Fibroblast of skin of right quadriceps (primary cell): ENCODE data around the gene CHMP3.
"Not testable (repeated sequence)": the region's sequence is repeated elsewhere in the genome, so short reads cannot be mapped to it uniquely, and the experiment has no call there.

ENCODE experiments used
- DNase-seq: peaks from one replicate; pipeline ENCODE4 v3.0.0-alpha.2; 2013

Gene CHMP3

DNA sequence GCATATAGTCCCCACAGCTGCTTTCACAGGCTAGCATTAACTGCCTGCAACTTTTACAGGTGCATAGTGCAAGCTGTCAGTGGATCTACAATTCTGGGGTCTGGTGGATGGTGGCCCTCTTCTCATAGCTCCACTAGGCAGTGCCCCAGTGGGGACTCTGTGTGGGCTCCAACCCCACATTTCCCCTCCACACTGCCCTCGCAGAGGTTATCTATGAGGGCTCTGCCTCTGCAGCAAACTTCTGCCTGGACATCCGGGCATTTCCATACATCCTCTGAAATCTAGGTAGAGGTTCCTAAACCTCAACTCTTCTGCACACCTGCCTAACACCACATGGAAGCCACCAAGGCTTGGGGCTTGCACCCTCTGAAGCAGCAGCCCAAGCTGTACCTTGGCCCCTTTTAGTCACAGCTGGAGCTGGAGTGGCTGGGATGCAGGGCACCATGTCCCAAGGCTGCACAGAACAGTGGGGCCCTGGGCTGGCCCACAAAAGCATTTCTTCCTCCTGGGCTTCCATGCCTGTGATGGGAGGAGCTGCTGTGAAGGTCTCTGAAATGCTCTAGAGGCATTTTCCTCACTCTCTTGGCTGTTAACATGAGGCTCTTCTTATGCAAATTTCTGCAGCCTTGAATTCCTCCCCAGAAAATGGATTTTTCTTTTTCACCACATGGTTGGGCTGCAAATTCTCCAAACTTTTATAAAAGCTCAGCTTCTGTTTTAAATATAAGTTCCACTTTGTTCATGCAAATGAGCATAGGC is 62.7 kb downstream of the CHMP3 start:
- DNase-seq = no peak

DNA sequence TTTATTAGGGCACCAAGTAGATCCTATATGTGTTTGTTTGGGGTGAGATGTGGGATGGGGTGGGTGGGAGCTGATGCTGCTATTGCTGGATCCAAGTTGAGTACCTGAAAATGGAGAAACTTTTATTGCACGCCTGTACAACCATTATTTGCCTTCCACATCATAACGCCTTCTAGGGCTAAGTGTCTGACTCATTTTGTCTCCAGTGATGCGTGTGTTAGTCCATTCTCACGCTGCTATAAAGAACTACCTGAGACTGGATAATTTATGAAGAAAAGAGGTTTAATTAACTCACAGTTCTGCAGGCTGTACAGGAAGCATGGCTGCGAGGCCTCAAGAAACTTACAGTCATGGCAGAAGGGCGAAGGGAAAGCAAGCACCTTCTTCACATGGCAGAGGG is 63.9 kb downstream of the CHMP3 start:
- no peak for DNase-seq

DNA sequence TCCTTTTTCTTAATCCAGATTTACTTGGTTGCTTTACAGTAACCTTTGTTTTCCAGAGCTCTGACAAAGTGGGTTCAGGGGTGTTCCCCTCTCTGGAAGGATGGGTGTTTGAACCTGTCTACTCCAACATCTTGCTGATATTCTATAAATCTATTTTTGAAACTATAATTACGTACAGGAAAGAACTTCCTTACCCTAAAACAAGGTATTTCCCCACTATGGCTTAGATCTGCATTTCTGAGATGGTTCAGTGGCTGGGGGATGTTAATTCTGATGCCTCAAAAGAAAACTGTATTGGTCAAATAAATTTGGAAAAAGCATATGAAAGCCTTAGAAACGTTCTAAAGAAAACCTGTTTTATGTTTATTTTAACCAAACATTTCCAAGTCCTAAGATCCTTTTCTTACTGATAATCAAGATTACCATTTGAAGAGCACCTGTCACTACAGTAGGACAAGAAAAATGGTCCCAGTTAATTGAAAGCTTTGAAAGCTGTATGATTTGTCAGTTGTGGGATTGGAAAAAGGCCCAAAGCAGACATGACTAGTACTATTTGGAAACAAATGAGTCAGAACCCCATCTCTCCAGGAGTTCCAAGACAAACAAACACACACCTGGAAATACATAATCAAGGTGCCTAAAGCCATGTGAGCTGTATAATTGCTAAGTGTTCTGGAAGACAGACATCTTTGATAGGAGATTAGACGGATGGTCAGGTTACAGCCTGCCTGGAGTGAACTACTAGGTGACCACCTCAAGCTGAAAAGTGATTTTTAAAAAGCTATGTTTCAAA is 64.6 kb downstream of the CHMP3 start:
- no peak for DNase-seq

DNA sequence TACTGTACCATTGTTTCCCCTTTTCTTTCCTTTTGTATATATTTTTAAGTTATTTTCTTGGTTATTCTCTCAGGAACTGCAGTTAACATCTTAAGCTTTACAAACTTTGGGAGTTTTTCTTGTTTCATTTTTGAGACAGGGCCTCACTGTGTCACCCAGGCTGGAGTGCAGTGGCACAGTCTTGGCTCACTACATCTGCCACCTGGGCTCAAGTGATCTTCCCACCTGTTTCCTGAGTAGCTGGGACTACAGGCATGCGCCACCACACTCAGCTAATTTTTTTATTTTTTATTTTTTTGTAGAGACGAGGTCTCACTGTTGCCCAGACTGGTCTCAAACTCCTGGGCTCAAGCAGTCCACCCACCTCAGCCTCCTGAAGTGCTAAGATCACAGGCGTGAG is 66.9 kb downstream of the CHMP3 start:
- DNase-seq = not testable (repeated sequence)

DNA sequence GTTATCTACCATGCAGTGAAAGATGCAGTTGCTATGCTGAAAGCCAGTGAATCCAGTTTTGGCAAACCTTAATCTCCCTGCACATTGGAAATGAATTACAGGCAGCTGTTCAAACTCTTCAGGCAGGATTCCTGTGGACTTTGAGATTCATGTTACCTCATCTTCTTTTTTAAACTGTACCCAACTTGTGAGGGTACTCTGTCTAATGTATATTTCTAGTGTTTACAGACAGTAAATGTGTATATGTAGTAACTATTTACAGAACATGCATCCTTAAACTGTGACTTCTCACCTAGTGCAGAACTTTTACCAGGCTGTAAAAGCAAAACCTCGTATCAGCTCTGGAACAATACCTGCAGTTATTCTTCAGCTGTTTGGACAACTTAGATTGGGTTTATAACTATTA is 71.2 kb downstream of the CHMP3 start:
- no peak for DNase-seq

DNA sequence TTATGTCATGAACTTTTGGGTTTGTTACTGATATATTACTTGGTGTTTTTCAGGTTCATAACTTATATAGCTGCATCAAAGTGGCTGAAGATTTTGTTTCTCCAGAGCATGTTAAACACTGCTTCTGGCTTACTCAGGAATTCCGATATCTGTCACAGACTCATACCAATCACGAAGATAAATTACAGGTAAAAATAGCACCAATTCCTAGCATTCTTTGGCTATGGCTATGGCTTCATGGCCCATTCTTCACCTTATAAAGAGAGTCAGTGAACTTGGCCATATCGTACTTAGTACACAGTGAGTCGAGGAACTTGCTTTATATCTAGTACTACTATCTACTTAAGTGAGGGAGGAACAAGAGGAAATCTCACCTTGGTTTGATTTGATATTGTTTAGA is 72.2 kb downstream of the CHMP3 start:
- no peak for DNase-seq

DNA sequence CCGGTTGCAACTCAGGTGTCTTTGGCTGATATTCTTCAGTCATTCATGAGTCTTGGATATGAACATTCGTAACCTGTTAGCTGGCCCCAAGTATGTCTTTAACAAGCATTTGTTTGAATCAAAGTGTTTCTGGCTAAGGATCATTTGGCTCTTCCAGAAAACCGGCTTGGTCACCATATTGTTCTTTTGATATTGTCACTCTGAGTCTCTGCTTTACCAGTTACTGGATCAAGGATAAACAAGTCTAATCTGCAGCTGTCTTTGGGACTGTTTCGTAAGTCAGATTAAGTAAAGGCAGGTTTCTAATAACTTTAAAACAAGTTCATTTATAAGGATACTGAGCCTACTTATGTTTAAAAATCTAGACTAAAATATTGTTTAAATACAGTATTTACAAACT is 73.0 kb downstream of the CHMP3 start:
- no peak for DNase-seq

DNA sequence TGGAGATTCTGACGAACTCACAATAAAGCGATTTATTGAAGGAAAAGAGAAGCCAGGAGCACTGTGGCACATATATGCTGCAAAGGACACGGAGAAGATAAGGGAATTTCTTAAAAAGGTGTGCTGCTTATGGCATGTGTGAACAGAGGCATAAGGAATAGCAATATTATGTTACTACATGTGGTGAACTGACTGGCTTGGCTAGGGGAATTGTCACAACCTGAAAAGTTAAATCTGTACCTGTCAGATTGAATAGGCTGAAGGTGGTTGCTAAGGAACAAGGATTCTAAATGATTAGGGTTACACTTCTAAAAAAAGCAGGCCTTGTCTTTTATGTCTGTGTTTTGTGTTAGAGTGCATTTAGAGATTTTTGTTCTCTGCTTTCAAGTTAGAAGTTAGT is 73.7 kb downstream of the CHMP3 start:
- no peak for DNase-seq

DNA sequence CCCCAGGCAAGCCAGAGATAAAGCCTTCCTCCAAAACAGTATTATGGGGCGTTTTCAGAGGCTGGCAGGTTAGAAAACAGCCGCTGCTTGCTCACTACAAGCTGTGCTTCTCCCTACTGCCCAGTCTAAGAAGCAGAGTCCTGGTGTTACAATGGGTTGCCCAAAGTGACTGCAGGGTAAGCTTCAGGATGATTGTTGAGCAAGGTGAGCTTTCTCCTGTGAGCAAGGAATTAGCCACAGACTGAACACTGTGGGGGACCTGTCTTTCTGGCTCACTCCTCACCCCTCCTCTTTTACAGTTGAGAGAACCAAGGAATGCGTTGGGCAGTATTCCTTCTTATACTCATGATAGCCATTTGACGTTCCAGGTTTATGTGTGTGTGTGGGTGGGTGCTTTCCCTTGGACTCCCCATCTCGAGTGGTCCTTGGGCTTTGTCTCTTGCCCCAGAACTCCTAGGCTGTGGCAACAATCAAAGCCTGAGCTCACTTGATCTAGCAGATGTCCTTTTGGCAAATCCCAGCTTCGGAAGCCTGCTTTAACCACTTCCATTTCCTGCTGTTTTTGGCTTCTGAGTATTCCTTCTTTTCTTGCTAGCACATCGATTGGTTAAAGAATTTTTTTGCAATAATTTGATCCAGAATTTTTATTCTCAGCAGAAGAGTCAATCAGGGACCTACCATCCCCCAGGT is 74.5 kb downstream of the CHMP3 start:
- DNase-seq = no peak

DNA sequence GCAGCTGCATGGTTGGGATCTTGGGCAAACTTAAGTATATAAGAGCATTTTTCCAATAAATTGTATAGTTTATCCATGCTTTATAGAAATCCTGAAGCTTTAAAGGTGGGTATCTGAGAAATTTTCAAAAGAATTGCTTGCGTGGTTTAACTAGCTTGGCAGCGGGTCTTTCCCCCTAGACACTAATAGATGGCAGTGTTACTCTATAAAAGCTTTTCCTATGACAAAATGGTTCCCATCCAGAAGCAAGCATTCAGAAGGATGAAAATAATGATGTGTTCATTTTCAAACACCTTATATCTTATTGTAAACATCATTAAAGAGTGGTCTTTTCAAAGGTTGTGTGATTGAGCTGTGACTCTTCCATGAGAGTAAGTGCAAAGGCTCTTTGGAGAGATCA is 76.2 kb downstream of the CHMP3 start:
- no peak for DNase-seq

DNA sequence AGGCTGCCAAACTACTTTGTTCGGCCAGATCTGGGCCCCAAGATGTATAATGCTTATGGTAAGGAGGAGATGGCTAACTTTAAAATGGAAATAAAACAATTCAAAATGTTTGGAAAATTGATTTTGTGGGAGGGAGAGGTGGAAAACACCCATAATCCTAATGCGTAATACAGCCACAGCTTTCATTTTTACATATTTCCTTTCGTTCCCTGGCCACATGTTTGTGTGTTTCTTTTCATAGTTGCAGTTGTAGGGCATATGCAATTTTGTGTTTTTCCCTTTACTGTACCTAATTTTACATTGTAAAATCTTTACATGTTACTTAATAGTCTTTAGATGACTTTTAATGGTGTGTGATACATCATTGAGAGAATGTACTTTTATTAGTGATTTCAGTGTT is 77.4 kb downstream of the CHMP3 start:
- no peak for DNase-seq

DNA sequence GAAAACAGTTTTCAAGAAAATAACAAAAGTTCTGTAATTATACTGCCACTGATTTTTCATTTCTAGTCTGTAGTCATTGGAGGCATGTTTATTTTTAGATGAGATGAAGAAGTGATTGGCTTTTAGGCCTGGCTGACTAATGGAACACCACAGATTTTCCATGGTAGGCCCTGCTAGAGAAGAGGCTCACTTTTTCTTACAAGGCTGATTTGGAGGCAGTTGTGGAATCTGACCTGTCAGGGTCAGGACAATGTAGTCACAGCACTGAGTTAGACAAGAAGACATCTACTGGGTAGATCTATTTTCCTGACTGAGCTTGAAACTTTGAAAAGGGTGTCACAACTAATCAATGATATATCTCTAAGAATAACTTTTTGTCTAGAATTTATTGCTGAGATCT is 78.1 kb downstream of the CHMP3 start:
- DNase-seq = no peak

DNA sequence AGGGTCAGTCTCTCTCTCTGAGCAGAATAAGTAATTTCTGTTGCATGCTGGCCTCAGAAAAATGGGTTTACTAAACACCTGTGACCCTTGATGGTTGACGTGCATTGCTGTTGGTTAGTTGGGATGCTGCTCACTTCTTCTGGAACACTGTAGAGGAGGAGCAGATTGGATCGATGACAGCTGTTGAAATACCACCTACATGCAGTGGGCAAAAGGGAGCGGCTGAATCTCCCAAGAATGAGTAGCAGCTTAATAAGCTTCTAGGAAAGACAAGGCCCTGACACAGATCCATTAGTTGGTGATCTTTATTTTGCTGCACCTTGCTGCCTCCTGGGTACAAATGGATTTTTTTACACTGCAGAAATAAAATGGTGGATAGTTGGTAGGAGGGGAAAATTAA is 78.9 kb downstream of the CHMP3 start:
- no peak for DNase-seq

DNA sequence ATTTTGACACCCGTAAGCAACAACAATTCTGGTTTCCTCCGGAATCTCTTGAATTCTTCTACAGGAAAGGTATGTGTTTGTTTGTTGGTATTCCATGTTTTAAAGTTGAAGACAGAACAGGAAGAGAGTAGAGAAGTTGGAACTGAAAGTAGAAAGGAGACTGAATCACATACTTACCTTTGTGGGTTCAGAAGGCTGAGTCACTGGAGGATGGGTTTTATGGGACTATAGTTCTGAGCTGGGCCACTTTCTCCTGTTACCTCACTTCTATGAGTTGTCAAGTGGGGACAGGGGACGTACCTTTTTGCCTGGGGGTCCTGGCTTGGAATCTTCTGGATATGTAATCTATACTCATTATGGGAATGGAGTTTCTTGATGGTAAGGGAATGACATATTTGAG is 81.2 kb downstream of the CHMP3 start:
- no peak for DNase-seq

DNA sequence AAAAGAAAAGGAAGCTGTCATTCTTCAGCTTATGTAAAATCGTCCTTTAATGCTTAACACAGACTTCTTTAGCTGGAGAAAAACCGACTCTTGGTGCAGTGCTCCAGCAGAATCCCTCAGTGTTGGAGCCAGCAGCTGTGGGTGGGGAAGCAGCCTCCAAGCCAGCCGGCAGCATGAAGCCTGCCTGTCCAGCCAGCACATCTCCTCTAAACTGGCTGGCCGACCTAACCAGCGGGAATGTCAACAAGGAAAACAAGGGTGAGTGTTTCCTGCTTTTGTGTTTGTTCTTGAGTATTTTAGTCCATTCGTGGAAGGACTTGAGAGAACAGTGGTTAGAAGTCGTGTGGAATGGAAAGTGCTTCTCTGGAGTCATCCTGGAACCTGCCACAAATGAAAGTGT is 83.1 kb downstream of the CHMP3 start:
- no peak for DNase-seq

DNA sequence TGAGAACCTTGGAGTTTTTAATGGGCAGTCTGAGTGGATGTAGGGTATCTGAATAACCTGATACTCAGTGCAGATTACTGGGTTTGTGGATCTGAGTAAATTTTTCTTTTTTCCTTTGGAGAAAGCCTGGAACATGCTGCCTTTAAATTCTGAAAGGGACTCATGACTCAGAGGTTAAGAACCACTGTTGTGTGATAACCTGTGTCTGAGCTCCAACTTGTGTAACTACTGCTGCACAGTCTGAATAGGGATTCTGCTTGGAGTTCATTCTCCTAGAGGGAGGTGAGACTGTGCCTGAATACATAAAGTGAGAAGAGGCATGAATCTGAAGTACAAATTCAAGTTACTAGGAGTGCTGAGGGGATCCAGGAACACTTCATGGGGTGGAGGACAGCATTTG is 85.9 kb downstream of the CHMP3 start:
- no peak for DNase-seq

DNA sequence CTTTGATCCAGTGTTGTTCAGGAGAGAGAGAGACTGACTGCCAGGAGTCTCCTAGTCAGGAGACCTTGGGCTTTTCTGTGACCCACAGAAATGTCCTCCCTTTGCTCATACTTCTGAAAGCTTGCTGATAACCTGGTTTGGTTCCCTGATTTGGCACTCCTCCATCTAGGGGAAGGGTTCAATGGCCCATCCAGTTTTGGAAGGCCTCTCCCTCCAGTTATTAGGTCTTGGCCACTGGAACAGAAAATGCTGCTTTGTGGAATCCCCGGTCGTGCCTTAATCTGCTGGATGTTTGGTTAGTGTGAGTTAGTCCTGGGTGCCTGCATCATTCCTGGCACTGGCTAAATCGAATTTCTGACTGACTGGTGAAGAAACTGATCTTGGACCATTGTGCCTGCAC is 86.3 kb downstream of the CHMP3 start:
- DNase-seq = no peak

DNA sequence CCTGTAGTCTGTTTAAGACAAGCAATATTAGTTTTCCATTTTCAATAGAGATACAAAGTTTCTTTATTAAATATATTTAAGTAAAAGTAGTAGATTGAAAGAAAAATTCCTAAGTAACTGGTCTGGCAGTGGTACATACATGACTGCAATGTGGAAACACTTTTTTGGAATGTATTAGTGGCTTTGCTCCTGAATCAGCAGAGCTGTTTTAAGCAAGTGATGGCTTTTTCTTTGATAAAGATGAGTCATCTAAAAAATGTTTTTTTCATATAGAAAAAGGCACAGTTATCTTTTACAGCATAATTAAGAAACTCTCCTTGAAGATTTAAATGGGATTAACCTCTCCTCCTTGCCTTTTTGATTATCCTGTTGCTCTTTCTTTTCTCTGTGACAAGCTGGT is 87.2 kb downstream of the CHMP3 start:
- peak; percentile 48 for DNase-seq

DNA sequence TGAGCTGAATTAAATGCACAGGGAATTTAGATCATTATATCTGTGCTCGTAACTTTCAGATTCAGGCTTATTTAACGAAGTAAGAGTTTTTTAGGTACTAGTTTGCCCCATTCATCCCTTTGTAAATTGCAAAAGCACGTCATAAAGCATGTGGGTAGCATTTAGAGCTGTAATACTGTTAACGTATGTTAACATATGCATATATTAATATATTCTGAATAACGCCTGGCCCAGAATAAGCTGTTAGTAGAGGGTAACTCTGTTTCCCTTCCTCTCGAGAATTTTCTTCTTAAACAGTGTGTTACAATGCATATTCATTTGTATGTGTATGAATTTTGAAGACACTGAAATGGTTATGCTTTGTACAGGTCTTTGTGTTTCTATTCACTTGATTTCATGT is 91.6 kb downstream of the CHMP3 start:
- DNase-seq = no peak

DNA sequence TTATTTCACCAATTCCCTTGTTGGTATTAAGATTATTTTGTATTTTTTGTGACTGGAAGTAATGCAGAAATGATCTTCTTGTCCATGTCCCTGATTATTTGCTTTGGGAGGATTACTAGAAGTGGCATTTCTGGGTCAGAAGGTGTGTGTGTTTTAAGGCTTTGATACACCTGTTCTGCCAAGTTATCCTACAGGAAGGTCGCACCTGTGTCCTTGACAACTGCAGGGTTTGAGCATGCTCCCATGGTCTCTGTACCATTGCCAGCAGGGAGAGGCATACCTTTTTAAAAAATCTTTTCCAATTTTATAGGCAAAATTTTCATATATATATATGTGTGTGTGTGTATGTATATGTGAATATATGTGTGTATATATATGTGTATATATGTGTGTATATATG is 92.4 kb downstream of the CHMP3 start:
- no peak for DNase-seq

DNA sequence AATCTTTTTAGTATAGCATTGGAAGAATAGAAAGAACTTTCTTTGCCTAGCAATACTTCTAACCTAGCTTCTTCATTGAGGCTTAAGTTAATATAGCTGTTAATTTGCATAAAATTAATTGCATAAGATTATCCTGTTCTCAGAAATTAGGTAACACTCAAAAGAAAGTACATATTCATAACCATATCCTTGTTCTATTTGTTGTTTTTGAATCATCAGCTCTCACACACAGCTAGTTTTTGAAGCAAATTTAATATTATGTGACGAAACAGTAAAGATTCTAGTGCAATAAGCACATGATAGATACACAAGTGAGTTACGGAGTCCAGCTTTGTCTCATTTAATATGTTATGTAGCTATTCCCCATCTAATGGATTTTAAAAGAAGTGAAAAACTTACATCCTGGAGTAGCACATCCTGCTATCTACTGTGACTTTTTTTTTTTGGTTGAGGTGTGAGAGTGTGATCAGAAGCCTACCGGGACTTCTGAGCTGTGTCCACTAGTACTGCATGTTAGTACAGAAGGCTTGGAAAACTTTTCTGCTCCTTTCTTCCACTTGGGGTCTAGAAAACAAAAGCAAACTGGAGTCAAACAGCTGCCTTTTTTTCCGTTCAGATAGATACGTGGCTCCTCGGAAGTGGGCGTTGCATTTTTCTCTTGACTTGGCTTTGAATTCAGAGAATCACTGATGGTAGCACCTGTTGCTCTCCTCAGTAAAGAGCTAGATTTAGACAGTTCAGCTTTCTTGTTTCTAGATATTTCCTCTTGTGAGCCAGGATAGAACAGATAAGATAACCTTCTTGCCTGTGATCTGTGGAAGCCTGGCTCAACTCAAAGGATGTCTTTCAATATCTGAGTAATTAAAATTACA is 94.8 kb downstream of the CHMP3 start:
- DNase-seq = no peak

DNA sequence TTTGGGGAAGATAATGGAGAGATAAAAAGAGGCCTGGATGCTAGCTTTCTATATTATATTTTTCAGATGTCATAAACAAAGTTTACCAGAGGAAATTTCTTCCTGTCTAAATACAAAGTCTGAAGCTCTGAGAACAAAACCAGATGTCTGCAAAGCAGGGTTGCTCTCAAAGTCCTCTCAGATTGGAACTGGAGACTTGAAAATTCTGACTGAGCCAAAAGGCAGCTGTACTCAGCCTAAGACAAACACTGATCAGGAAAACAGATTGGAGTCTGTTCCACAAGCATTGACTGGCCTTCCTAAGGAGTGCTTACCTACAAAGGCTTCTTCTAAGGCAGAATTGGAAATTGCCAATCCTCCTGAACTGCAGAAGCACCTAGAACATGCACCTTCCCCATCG is 96.9 kb downstream of the CHMP3 start:
- no peak for DNase-seq

DNA sequence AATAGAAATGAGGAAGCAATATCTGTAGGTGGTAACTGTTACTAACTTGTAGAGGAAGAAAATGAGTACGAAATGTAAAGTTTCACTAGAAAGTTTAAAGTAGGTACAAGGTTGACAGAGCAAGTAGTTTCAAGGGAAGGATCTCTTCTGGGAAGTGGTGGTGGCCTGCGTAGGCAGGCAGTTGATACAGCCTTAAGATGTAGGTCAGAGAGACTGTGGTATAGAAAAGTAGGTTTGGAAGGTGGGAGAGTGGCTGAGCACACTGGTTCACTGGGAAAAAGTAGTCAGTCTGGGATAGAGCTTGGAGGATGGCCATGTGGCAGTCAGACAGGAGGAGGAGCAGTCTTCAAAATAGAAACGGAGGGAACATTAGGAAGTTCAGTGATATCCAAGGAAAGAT is 98.6 kb downstream of the CHMP3 start:
- DNase-seq = no peak
